GM12864 (cell line): ENCODE results near the gene IL1R2.

Experiments used
- DNase-seq: peaks from one replicate; pipeline ENCODE4 v3.0.0-alpha.2; 2011; ENCODE audit warnings: low read depth
- H3K4me3 ChIP-seq: 2 replicates; pipeline ENCODE4 v1.5.1; 2011; ENCODE audit warnings: mild to moderate bottlenecking, low read depth, low read length, control low read depth
- CTCF ChIP-seq: IDR thresholded peaks from 2 replicates; pipeline ENCODE4 v1.5.1; 2011; ENCODE audit warnings: low read depth, mild to moderate bottlenecking, moderate library complexity, low read length, control low read depth, inconsistent platforms; ENCODE audit errors: missing control alignments

Gene IL1R2

DNA sequence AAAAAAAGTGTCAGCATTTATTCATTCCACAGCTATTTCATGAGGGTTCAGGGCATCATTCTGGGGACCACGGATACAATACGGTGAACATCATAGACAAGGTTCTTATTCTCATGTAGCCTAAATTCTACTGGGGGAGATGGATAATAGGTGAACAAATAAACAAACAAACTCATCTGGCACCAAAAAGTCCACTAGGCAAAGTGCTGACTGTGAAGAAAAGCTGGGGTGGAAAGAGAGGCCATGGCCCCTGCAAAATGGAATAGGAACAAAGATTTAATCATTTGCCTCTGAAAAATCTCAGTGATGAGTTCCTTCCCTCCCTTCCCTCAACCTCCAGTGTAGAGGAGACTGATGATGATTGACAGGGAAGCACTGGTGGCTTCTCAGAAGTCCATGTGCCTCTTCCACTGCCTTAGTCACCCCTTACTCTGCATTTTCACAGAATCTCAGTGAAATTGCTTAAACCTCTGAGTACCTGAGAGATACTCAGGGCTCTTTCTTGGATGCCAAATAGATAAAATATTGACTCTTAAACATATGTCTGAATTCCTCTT is 81.5 kb downstream of the IL1R2 start:
- DNase-seq, result no peak
- H3K4me3 ChIP-seq, result no peak overlapping the region
- no peak for TF ChIP-seq CTCF

GRCh38 chr2:102074152-102074783 is 82.5 kb downstream of the IL1R2 start:
- H3K4me3 ChIP-seq, result no peak overlapping the region
- no peak for TF ChIP-seq CTCF
- no peak for DNase-seq

- no peak overlapping the region for H3K4me3 ChIP-seq
- DNase-seq, result no peak
- no peak for TF ChIP-seq CTCF
These were observed 83.7 kb downstream of the IL1R2 start for GRCh38 chr2:102075479-102075878.

GRCh38 chr2:102076512-102076911 is 84.8 kb downstream of the IL1R2 start:
- no peak for TF ChIP-seq CTCF
- DNase-seq, result no peak
- H3K4me3 ChIP-seq, result no peak overlapping the region
